ENCODE measurements around the gene UBFD1.

GRCh38 chr16:23562505-23562904, 5.0 kb downstream of the UBFD1 start:
- TF ChIP-seq CTCF (IDR thresholded peaks at IDR 0.05) (no peak), POLR2A (IDR thresholded peaks at IDR 0.05) (no peak)
